H9 (cell line): ENCODE data around the gene CA5A. TPM values are rescaled to one million over a fixed set of nuclear protein-coding genes. Genes with fewer than 3 reads are reported as not detected.

Source experiments
- DNase-seq: peaks from one replicate; pipeline ENCODE4 v3.0.0-alpha.2; 2017
- H2AFZ ChIP-seq: one replicate; pipeline ENCODE4 v1.6.1; 2013; ENCODE audit warnings: mild to moderate bottlenecking, low read length, control low read depth, moderate library complexity
- H2AK5ac ChIP-seq: 2 replicates; pipeline ENCODE4 v1.6.1; 2013; ENCODE audit warnings: low read length, control low read depth, mixed read lengths; ENCODE audit not compliant: insufficient read length
- H2BK120ac ChIP-seq: one replicate; pipeline ENCODE4 v1.6.1; 2013; ENCODE audit warnings: low read depth, mild to moderate bottlenecking, low read length, control low read depth, inconsistent platforms; ENCODE audit not compliant: poor library complexity, severe bottlenecking
- H2BK12ac ChIP-seq: 2 replicates; pipeline ENCODE4 v1.6.1; 2013; ENCODE audit warnings: low read length, control low read depth, mixed read lengths, low read depth; ENCODE audit not compliant: insufficient read length
- H2BK15ac ChIP-seq: 2 replicates; pipeline ENCODE4 v1.6.1; 2013; ENCODE audit warnings: low read depth, low read length, control low read depth
- H2BK20ac ChIP-seq: one replicate; pipeline ENCODE4 v1.6.1; 2013; ENCODE audit warnings: low read depth, mild to moderate bottlenecking, low read length, control low read depth, inconsistent platforms; ENCODE audit not compliant: poor library complexity, severe bottlenecking
- H2BK5ac ChIP-seq: 2 replicates; pipeline ENCODE4 v1.6.1; 2013; ENCODE audit warnings: low read length, control low read depth, mixed read lengths; ENCODE audit not compliant: insufficient read length
- H3K14ac ChIP-seq: 2 replicates; pipeline ENCODE4 v1.6.1; 2013; ENCODE audit warnings: low read length, control low read depth; ENCODE audit not compliant: insufficient read depth
- H3K18ac ChIP-seq: 2 replicates; pipeline ENCODE4 v1.6.1; 2013; ENCODE audit warnings: low read depth, mild to moderate bottlenecking, mixed read lengths, low read length, control low read depth; ENCODE audit not compliant: insufficient read length
- H3K23ac ChIP-seq: 2 replicates; pipeline ENCODE4 v1.6.1; 2013; ENCODE audit warnings: low read length, control low read depth, mixed read lengths, low read depth; ENCODE audit not compliant: insufficient read length
- H3K23me2 ChIP-seq: 2 replicates; pipeline ENCODE4 v1.6.1; 2013; ENCODE audit warnings: low read depth, mild to moderate bottlenecking, mixed read lengths, low read length, control low read depth; ENCODE audit not compliant: insufficient read length, poor library complexity, severe bottlenecking
- H3K27ac ChIP-seq: 2 replicates; pipeline ENCODE4 v1.5.1; 2013; ENCODE audit warnings: low read length, control low read depth, mixed read lengths, low read depth; ENCODE audit not compliant: insufficient read length
- H3K27me3 ChIP-seq: 2 replicates; pipeline ENCODE4 v1.6.1; 2013; ENCODE audit warnings: low read length, control low read depth, inconsistent platforms; ENCODE audit not compliant: insufficient read depth
- H3K4ac ChIP-seq: 2 replicates; pipeline ENCODE4 v1.6.1; 2013; ENCODE audit warnings: low read depth, mild to moderate bottlenecking, control low read depth, inconsistent platforms, low read length, moderate library complexity
- H3K4me1 ChIP-seq: 2 replicates; pipeline ENCODE4 v1.6.1; 2013; ENCODE audit warnings: low read length, control low read depth, inconsistent platforms; ENCODE audit not compliant: insufficient read depth
- H3K4me2 ChIP-seq: 2 replicates; pipeline ENCODE4 v1.6.1; 2013; ENCODE audit warnings: low read length, control low read depth, mixed read lengths; ENCODE audit not compliant: insufficient read length, insufficient read depth
- H3K56ac ChIP-seq: 2 replicates; pipeline ENCODE4 v1.6.1; 2013; ENCODE audit warnings: low read depth, mild to moderate bottlenecking, mixed read lengths, low read length, control low read depth; ENCODE audit not compliant: insufficient read length
- H3K79me1 ChIP-seq: 2 replicates; pipeline ENCODE4 v1.6.1; 2013; ENCODE audit warnings: low read depth, mild to moderate bottlenecking, moderate library complexity, low read length, control low read depth, inconsistent platforms; ENCODE audit not compliant: insufficient read depth, poor library complexity, severe bottlenecking
- H3K79me2 ChIP-seq: 2 replicates; pipeline ENCODE4 v1.6.1; 2013; ENCODE audit warnings: low read length, control low read depth, inconsistent platforms; ENCODE audit not compliant: insufficient read depth
- H3K9ac ChIP-seq: 2 replicates; pipeline ENCODE4 v1.6.1; 2013; ENCODE audit warnings: low read length, control low read depth, mixed read lengths; ENCODE audit not compliant: insufficient read length; ENCODE audit errors: extremely low read depth
- H3K9me3 ChIP-seq: one replicate; pipeline ENCODE4 v1.6.1; 2013; ENCODE audit warnings: low read depth, low read length, inconsistent platforms; ENCODE audit not compliant: control insufficient read depth
- H3T11ph ChIP-seq: one replicate; pipeline ENCODE4 v1.6.1; 2013; ENCODE audit warnings: mild to moderate bottlenecking, low read length, control low read depth, inconsistent platforms
- H4K20me1 ChIP-seq: one replicate; pipeline ENCODE4 v1.6.1; 2013; ENCODE audit not compliant: control insufficient read depth, insufficient read length, insufficient read depth
- H4K5ac ChIP-seq: 2 replicates; pipeline ENCODE4 v1.6.1; 2013; ENCODE audit warnings: low read depth, mild to moderate bottlenecking, mixed read lengths, low read length, control low read depth; ENCODE audit not compliant: insufficient read length
- H4K8ac ChIP-seq: replicated peaks from 2 replicates; pipeline ENCODE4 v1.6.1; 2013; ENCODE audit warnings: low read length, control low read depth, mixed read lengths, low read depth; ENCODE audit not compliant: insufficient read length
- H4K91ac ChIP-seq: 2 replicates; pipeline ENCODE4 v1.6.1; 2013; ENCODE audit warnings: low read depth, mild to moderate bottlenecking, moderate library complexity, mixed read lengths, low read length, control low read depth; ENCODE audit not compliant: insufficient read length
- H3K27ac Mint-ChIP-seq, 3 experiments: 2 replicates in 2 of 3; 3 replicates in 1 of 3; pipeline ENCODE4 v1.8.0; 2020 to 2021; ENCODE audit warnings: mixed read lengths in 3 of 3, mild to moderate bottlenecking in 1 of 3, moderate library complexity in 1 of 3
- H3K27me3 Mint-ChIP-seq: 2 replicates; pipeline ENCODE4 v1.8.0; 2021; ENCODE audit warnings: low read depth, mild to moderate bottlenecking, moderate library complexity, mixed read lengths
- H3K36me3 Mint-ChIP-seq, 3 experiments: 2 replicates in 2 of 3; 3 replicates in 1 of 3; pipeline ENCODE4 v1.8.0; 2020 to 2021; ENCODE audit warnings: low read depth in 3 of 3, mixed read lengths in 3 of 3; ENCODE audit not compliant: insufficient read depth in 1 of 3
- H3K4me1 Mint-ChIP-seq, 2 experiments: 2 replicates each; pipeline ENCODE4 v1.8.0; 2020; ENCODE audit warnings: mixed read lengths in 2 of 2
- H3K4me3 Mint-ChIP-seq, 2 experiments: 2 replicates in 1 of 2; 3 replicates in 1 of 2; pipeline ENCODE4 v1.8.0; 2020 to 2021; ENCODE audit warnings: mild to moderate bottlenecking in 2 of 2, mixed read lengths in 2 of 2, moderate library complexity in 1 of 2
- H3K9me3 Mint-ChIP-seq, 2 experiments: 2 replicates in 1 of 2; 3 replicates in 1 of 2; pipeline ENCODE4 v1.8.0; 2020; ENCODE audit warnings: mild to moderate bottlenecking in 2 of 2, mixed read lengths in 2 of 2, moderate library complexity in 1 of 2
- CTCF ChIP-seq: fragments of 200-600 bp; sonication (generic); conservative IDR thresholded peaks from 3 replicates; pipeline ENCODE4 v1.8.0; 2021; ENCODE audit warnings: antibody characterized with exemption, mild to moderate bottlenecking
- WGBS: extraction: QIAGEN DNeasy Blood & Tissue Kit; methylation state at CpG from one replicate; pipeline ENCODE4 v1.1.7; 2013; ENCODE audit warnings: missing lambda C conversion rate, low lambda C conversion rate, mixed read lengths; ENCODE audit not compliant: insufficient read length; ENCODE audit errors: extremely low coverage; 5-methylcytosine and 5-hydroxymethylcytosine counted together
- total RNA-seq: library from RNA; stranded (reverse); gene quantifications from 2 replicates; pipeline ENCODE4 v1.2.1, GENCODE V29; 2021

The CA5A gene
- total RNA-seq, 1 experiment from 2014 or later = not detected

GRCh38 chr16:87930456-87930855, 5.9 kb downstream of the CA5A start:
- no peaks in the 10 kb centered on the region for H3K23me2 ChIP-seq
- no CpG with 5 or more reads among the region's 11 CpGs for WGBS
- H3K79me2 ChIP-seq = no peaks in the 10 kb centered on the region
- Mint-ChIP-seq H3K36me3 (no peaks in the 10 kb centered on the region), H3K9me3 (peaks cover 2 to 3% of the 10 kb centered on the region in 2 experiments; a peak in 3 of 5 replicates), H3K4me3 (no peak overlapping the region), H3K4me1 (peaks cover 7 to 18% of the 10 kb centered on the region in 2 experiments), H3K27me3 (peaks cover 12% of the 10 kb centered on the region), H3K27ac (no peak overlapping the region; a peak in 1 of 7 replicates)
- H3K23ac ChIP-seq = no peak overlapping the region
- no peak overlapping the region for H3K27ac ChIP-seq
- no peaks in the 10 kb centered on the region for H3K4me1 ChIP-seq
- H2BK120ac ChIP-seq = no peak overlapping the region
- H3K4me2 ChIP-seq = no peak overlapping the region
- no peak overlapping the region for H2BK12ac ChIP-seq
- H4K20me1 ChIP-seq = no peaks in the 10 kb centered on the region
- H3K56ac ChIP-seq = no peak overlapping the region
- no peak overlapping the region for H4K91ac ChIP-seq
- H4K8ac ChIP-seq = no peak overlapping the region
- no peak overlapping the region for H2AFZ ChIP-seq
- no peak overlapping the region for H2AK5ac ChIP-seq
- H3K4ac ChIP-seq = no peak overlapping the region
- no peaks in the 10 kb centered on the region for H3K9me3 ChIP-seq
- H3K14ac ChIP-seq = no peak overlapping the region
- no peak overlapping the region for H3K18ac ChIP-seq
- DNase-seq = peak; percentile 48
- H2BK5ac ChIP-seq = no peak overlapping the region
- H2BK20ac ChIP-seq = no peak overlapping the region
- H2BK15ac ChIP-seq = no peak overlapping the region
- H4K5ac ChIP-seq = no peak overlapping the region
- no peaks in the 10 kb centered on the region for H3K27me3 ChIP-seq
- no peak overlapping the region for H3T11ph ChIP-seq
- no peak overlapping the region for H3K9ac ChIP-seq
- peak; percentile 55 for TF ChIP-seq CTCF
- no peaks in the 10 kb centered on the region for H3K79me1 ChIP-seq
